Keratinocyte (primary cell): Measurements from ENCODE around the gene LY9. TPM values are rescaled to one million over a fixed set of nuclear protein-coding genes. Genes with fewer than 3 reads are reported as not detected.

ENCODE experiments used
- DNase-seq: peaks from one replicate; pipeline ENCODE4 v3.0.0-alpha.2; 2011; ENCODE audit warnings: low read depth, missing footprints, low spot score
- FAIRE-seq: peaks from 2 replicates; lab custom pipeline; 2011; peaks lifted over from hg19 to GRCh38; lab: Jason Lieb, UNC
- H2AFZ ChIP-seq: 2 replicates; pipeline ENCODE4 v1.6.0; 2012; ENCODE audit warnings: low read length, control low read depth, inconsistent platforms; ENCODE audit not compliant: control insufficient read depth
- H3K27ac ChIP-seq: 2 replicates; pipeline ENCODE4 v1.5.1; 2011; ENCODE audit warnings: low read length; ENCODE audit not compliant: control insufficient read depth, insufficient read depth
- H3K27me3 ChIP-seq: 3 replicates; pipeline ENCODE4 v1.6.0; 2011; ENCODE audit warnings: low read length; ENCODE audit not compliant: control insufficient read depth, insufficient read depth; ENCODE audit errors: extremely low read depth
- H3K36me3 ChIP-seq, 2 experiments: 2 replicates in 1 of 2; 3 replicates in 1 of 2; pipeline ENCODE4 v1.5.1; 2011; ENCODE audit warnings: low read length in 2 of 2, mild to moderate bottlenecking in 1 of 2; ENCODE audit not compliant: control insufficient read depth in 2 of 2, insufficient read depth in 2 of 2; ENCODE audit errors: extremely low read depth in 1 of 2
- H3K4me1 ChIP-seq: 3 replicates; pipeline ENCODE4 v1.5.1; 2011; ENCODE audit warnings: low read length; ENCODE audit not compliant: control insufficient read depth, insufficient read depth; ENCODE audit errors: extremely low read depth
- H3K4me2 ChIP-seq: 3 replicates; pipeline ENCODE4 v1.6.0; 2011; ENCODE audit warnings: low read depth, low read length; ENCODE audit not compliant: control insufficient read depth, insufficient read depth; ENCODE audit errors: extremely low read depth
- H3K4me3 ChIP-seq, 3 experiments: fragments of 200-600 bp in 1 of 3; sonication (generic) in 1 of 3; 2 replicates in 2 of 3; 3 replicates in 1 of 3; pipeline ENCODE4 v1.5.1; 2011 to 2016; ENCODE audit warnings: low read length in 3 of 3, mild to moderate bottlenecking in 3 of 3, control low read depth in 2 of 3, inconsistent platforms in 1 of 3, low read depth in 1 of 3, mixed read lengths in 1 of 3, mixed run types in 1 of 3, moderate library complexity in 1 of 3; ENCODE audit not compliant: control insufficient read depth in 2 of 3, insufficient read depth in 2 of 3; ENCODE audit errors: extremely low read depth in 1 of 3
- H3K79me2 ChIP-seq: 2 replicates; pipeline ENCODE4 v1.6.0; 2012; ENCODE audit warnings: low read length; ENCODE audit not compliant: control insufficient read depth, insufficient read depth
- H3K9ac ChIP-seq: 3 replicates; pipeline ENCODE4 v1.6.0; 2011; ENCODE audit warnings: low read length; ENCODE audit not compliant: control insufficient read depth, insufficient read depth; ENCODE audit errors: extremely low read depth
- H3K9me1 ChIP-seq: 3 replicates; pipeline ENCODE4 v1.6.0; 2011; ENCODE audit warnings: low read length; ENCODE audit not compliant: control insufficient read depth, insufficient read depth; ENCODE audit errors: extremely low read depth
- H3K9me3 ChIP-seq: 2 replicates; pipeline ENCODE4 v1.5.1; 2012; ENCODE audit warnings: low read depth, low read length; ENCODE audit not compliant: control insufficient read depth
- H4K20me1 ChIP-seq: 3 replicates; pipeline ENCODE4 v1.6.0; 2011; ENCODE audit warnings: low read length; ENCODE audit not compliant: control insufficient read depth, insufficient read depth; ENCODE audit errors: extremely low read depth
- CTCF ChIP-seq, 3 experiments: IDR thresholded peaks in 1 of 3; conservative IDR thresholded peaks in 1 of 3; optimal IDR thresholded peaks in 1 of 3; 2 replicates in 2 of 3; 3 replicates in 1 of 3; pipeline versions ENCODE3 to v1.5.1; 2011; ENCODE audit warnings: low read length in 3 of 3, mild to moderate bottlenecking in 3 of 3, moderate library complexity in 2 of 3, control low read depth in 1 of 3, inconsistent platforms in 1 of 3; ENCODE audit not compliant: insufficient read depth in 2 of 3; ENCODE audit errors: extremely low read depth in 1 of 3
- EZH2 ChIP-seq: IDR thresholded peaks from one replicate; pipeline ENCODE4 v1.6.1; 2012; ENCODE audit warnings: inconsistent platforms, mild to moderate bottlenecking, low read length, moderate library complexity
- dilution Hi-C: fragments of 300-500 bp; cut with MboI; formaldehyde crosslinking; loops from one replicate; pipeline ENCODE4 v1.7.0; 2020; ENCODE audit warnings: low sequenced_read_pairs; ENCODE audit not compliant: extremely low pct_ligation_motif_present
- polyA plus RNA-seq, 5 experiments: library from polyadenylated mRNA; depleted of rRNA in 3 of 5; stranded (reverse) in 3 of 5; stranded (forward) in 1 of 5; unstranded in 1 of 5; fragments of >200 nt; gene quantifications; 1 replicate in 1 of 5; 2 replicates in 3 of 5; 3 replicates in 1 of 5; pipeline versions ENCODE4 v1.2.1 to v1.2.3, GENCODE V29; 2011 to 2012; ENCODE audit warnings: missing spikeins in 2 of 5, low read depth in 1 of 5, low replicate concordance in 1 of 5

LY9 gene
- polyA plus RNA-seq, 1 donor (not counting 4 experiments of a cell fraction or from before 2014, with no cell fraction given), result not detected

GRCh38 chr1:160850541-160850940 is 54.6 kb downstream of the LY9 start:
- no peak overlapping the region for H3K27ac ChIP-seq
- FAIRE-seq, result no peak
- dilution Hi-C loops, result no loop called here

GRCh38 chr1:160850993-160851392 is 55.0 kb downstream of the LY9 start:
- H2AFZ ChIP-seq, result no peak overlapping the region
- no peak overlapping the region for H3K9ac ChIP-seq
- no peaks in the 10 kb centered on the region for H3K36me3 ChIP-seq
- peaks cover 3% of the 10 kb centered on the region for H3K27me3 ChIP-seq
- H3K4me2 ChIP-seq, result no peak overlapping the region
- FAIRE-seq, result no peak
- no peaks in the 10 kb centered on the region for H3K9me3 ChIP-seq
- no peaks in the 10 kb centered on the region for H3K79me2 ChIP-seq
- TF ChIP-seq CTCF (optimal IDR thresholded peaks at IDR 0.05 in 1 of 3, IDR thresholded peaks at IDR 0.05 in 1 of 3, conservative IDR thresholded peaks at IDR 0.05 in 1 of 3; ENCODE audit: extremely low read depth in 1 of 3, insufficient read depth in 2 of 3, low read length in 3 of 3) (no peak), EZH2 (no peak)
- no peak for DNase-seq
- no peak overlapping the region for H3K4me3 ChIP-seq
- peaks cover 2% of the 10 kb centered on the region for H3K4me1 ChIP-seq
- dilution Hi-C loops, result no loop called here
- H3K27ac ChIP-seq, result no peak overlapping the region
- H4K20me1 ChIP-seq, result no peaks in the 10 kb centered on the region
- no peaks in the 10 kb centered on the region for H3K9me1 ChIP-seq

More at GRCh38 chr1:160850541-160850940, 54.6 kb downstream of the LY9 start:
- H4K20me1 ChIP-seq, result no peaks in the 10 kb centered on the region
- H3K9ac ChIP-seq, result no peak overlapping the region
- no peaks in the 10 kb centered on the region for H3K79me2 ChIP-seq
- no peaks in the 10 kb centered on the region for H3K36me3 ChIP-seq
- no peak overlapping the region for H3K4me2 ChIP-seq
- no peaks in the 10 kb centered on the region for H3K27me3 ChIP-seq
- H3K4me3 ChIP-seq, result no peak overlapping the region
- H3K4me1 ChIP-seq, result peaks cover 2% of the 10 kb centered on the region
- no peaks in the 10 kb centered on the region for H3K9me3 ChIP-seq
- no peak overlapping the region for H2AFZ ChIP-seq
- TF ChIP-seq EZH2 (no peak), CTCF (optimal IDR thresholded peaks at IDR 0.05 in 1 of 3, IDR thresholded peaks at IDR 0.05 in 1 of 3, conservative IDR thresholded peaks at IDR 0.05 in 1 of 3; ENCODE audit: extremely low read depth in 1 of 3, insufficient read depth in 2 of 3, low read length in 3 of 3) (no peak)
- H3K9me1 ChIP-seq, result no peaks in the 10 kb centered on the region
- DNase-seq, result no peak
